ENCODE data around the gene CISD1. TPM values are rescaled to one million over a fixed set of nuclear protein-coding genes. Genes with fewer than 3 reads are reported as not detected.

The CISD1 gene
- total and polyA plus RNA-seq, 2 of the 4 experiments (the other 2 are of a cell fraction) = 28.2 to 34.6 TPM

DNA sequence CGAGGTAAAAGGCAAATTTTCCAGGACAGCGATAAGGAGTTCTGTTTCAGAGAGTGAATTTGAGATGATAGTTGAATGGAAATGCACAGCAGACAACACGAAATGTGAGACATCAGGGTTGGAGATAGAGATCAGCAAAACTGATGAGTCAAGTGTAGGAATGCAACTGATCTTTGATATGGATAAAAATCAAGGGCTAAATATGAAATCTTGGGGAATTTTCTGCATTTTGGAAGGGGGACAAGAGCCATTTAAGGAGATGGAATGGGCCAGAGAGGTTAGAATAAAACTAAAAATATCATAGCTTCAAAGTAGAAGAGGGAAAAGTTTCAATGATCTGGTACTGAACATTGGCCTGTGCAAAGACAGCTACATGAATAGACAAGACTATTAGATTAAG lies 11.5 kb downstream of the CISD1 start:
- Histone ChIP-seq H3K4me2 (ENCODE audit: low read depth, low read length) (no peak overlapping the region; the same call in 1 of the 2 replicates), H2BK20ac (ENCODE audit: low read depth, low read length) (no peak overlapping the region), H3K4ac (ENCODE audit: low read depth, low read length) (no peak overlapping the region), H3K9ac (ENCODE audit: low read depth, low read length) (no peak overlapping the region), H4K8ac (ENCODE audit: low read depth in 2 of 2, low read length in 2 of 2) (no peak overlapping the region), H4K91ac (ENCODE audit: insufficient read depth, low read depth, low read length) (no peak overlapping the region), H3K79me1 (ENCODE audit: low read depth in 1 of 2, low read length in 2 of 2) (peaks cover 5 to 9% of the 10 kb centered on the region in 2 experiments; a peak in 2 of 4 replicates), H3K9me1 (ENCODE audit: insufficient read depth, low read length) (no peaks in the 10 kb centered on the region; the same call in 1 of the 2 replicates), H3K23ac (ENCODE audit: low read depth, low read length) (no peak overlapping the region), H2AK5ac (ENCODE audit: low read depth, low read length) (no peak overlapping the region), H3K4me3 (ENCODE audit: insufficient read depth, low read depth, low read length) (no peak overlapping the region), H3K9me3 (ENCODE audit: control insufficient read depth, insufficient read depth, low read length) (no peaks in the 10 kb centered on the region), H4K5ac (ENCODE audit: low read depth, low read length) (no peak overlapping the region), H2BK5ac (ENCODE audit: low read depth, low read length, poor library complexity, severe bottlenecking) (peak overlapping the region; percentile 43), H3K4me1 (ENCODE audit: control insufficient read depth, insufficient read depth, low read length) (peaks cover 3% of the 10 kb centered on the region), H3K27me3 (ENCODE audit: control insufficient read depth, insufficient read depth, low read length) (no peaks in the 10 kb centered on the region), H3K27ac (ENCODE audit: insufficient read depth, low read length) (no peak overlapping the region), H3K14ac (replicated peaks; ENCODE audit: low read depth, low read length) (no peak overlapping the region), H4K20me1 (ENCODE audit: insufficient read depth, low read length) (no peaks in the 10 kb centered on the region), H3K56ac (ENCODE audit: extremely low read depth, insufficient read depth, low read length) (no peak overlapping the region), H2BK120ac (ENCODE audit: low read depth, low read length) (peak overlapping the region; percentile 1; the same call in 1 of the 2 replicates), H2BK15ac (ENCODE audit: low read depth, low read length) (no peak overlapping the region), H3K18ac (ENCODE audit: low read depth, low read length) (no peak overlapping the region), H2AK9ac (replicated peaks; ENCODE audit: low read depth, low read length, poor library complexity) (no peak overlapping the region), H3K36me3 (ENCODE audit: control insufficient read depth, insufficient read depth, low read length) (peaks cover 6% of the 10 kb centered on the region), H2AFZ (replicated peaks; ENCODE audit: low read length, poor library complexity) (no peak overlapping the region)
- ChIA-PET POLR2A (ENCODE audit: unreplicated experiment) (no interaction called here), CTCF (interaction anchor here (0.5 to 0.6 kb wide), 2 partner anchors 40 to 120 kb away, joined by 3 read pairs; no protein-coding TSS in a partner anchor)
- ATAC-seq (ENCODE audit: low read depth) (no peak), DNase-seq (peak; percentile 23)
- no TSS peak for BruUV-seq (replicated peaks)
- intact Hi-C loops (cut with micrococcal nuclease) = no loop called here
- TF ChIP-seq, protein P1, sequence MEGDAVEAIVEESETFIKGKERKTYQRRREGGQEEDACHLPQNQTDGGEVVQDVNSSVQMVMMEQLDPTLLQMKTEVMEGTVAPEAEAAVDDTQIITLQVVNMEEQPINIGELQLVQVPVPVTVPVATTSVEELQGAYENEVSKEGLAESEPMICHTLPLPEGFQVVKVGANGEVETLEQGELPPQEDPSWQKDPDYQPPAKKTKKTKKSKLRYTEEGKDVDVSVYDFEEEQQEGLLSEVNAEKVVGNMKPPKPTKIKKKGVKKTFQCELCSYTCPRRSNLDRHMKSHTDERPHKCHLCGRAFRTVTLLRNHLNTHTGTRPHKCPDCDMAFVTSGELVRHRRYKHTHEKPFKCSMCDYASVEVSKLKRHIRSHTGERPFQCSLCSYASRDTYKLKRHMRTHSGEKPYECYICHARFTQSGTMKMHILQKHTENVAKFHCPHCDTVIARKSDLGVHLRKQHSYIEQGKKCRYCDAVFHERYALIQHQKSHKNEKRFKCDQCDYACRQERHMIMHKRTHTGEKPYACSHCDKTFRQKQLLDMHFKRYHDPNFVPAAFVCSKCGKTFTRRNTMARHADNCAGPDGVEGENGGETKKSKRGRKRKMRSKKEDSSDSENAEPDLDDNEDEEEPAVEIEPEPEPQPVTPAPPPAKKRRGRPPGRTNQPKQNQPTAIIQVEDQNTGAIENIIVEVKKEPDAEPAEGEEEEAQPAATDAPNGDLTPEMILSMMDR (conservative IDR thresholded peaks at IDR 0.05; ENCODE audit: low read depth, low read length) = no peak
- no peak for TF ChIP-seq MAZ (IDR thresholded peaks at IDR 0.05; ENCODE audit: borderline replicate concordance, low read depth, low read length)
- no peak for TF ChIP-seq MAFK (IDR thresholded peaks at IDR 0.05; ENCODE audit: low read depth, low read length)
- in situ Hi-C loops (cut with MboI; ENCODE audit: low sequenced_read_pairs) = no loop called here
- 95% methylated on average over 3 of the region's 3 CpGs; no CpG with 5 or more reads in 1 of the 2 experiments for WGBS, 2 experiments (ENCODE audit: extremely low coverage in 2 of 2, insufficient read length in 1 of 2)
- dilution Hi-C loops (cut with HindIII; ENCODE audit: low sequenced_read_pairs, unreplicated experiment) = no loop called here
